Kidney (tissue), 14 donors: Measurements from ENCODE around the gene CACNB4. TPM values are rescaled to one million over a fixed set of nuclear protein-coding genes. Genes with fewer than 3 reads are reported as not detected.

Experiments
- DNase-seq, 5 donors: peaks; one replicate each; pipeline ENCODE4 v3.0.0-alpha.2; 2013 to 2020
- FAIRE-seq: peaks from 2 replicates; lab custom pipeline; 2012; peaks lifted over from hg19 to GRCh38; lab: Jason Lieb, UNC
- H3K27ac ChIP-seq, 2 donors: one replicate each; pipeline ENCODE4 v1.7.0; 2013; ENCODE audit warnings: low read depth in 2 of 2, low read length in 2 of 2, inconsistent platforms in 1 of 2
- H3K27me3 ChIP-seq: one replicate; pipeline ENCODE4 v1.7.1; 2013; ENCODE audit warnings: low read length, inconsistent platforms; ENCODE audit not compliant: control insufficient read depth, insufficient read depth
- H3K36me3 ChIP-seq, 3 donors: one replicate each; pipeline versions ENCODE4 v1.7.0 to v1.7.1; 2013; ENCODE audit warnings: low read length in 3 of 3, control low read depth in 1 of 3, inconsistent platforms in 1 of 3; ENCODE audit not compliant: insufficient read depth in 3 of 3, control insufficient read depth in 2 of 3
- H3K4me1 ChIP-seq, 3 donors: one replicate each; pipeline versions ENCODE4 v1.7.0 to v1.7.1; 2013; ENCODE audit warnings: low read length in 3 of 3, inconsistent platforms in 1 of 3, low read depth in 1 of 3; ENCODE audit not compliant: control insufficient read depth in 2 of 3, insufficient read depth in 2 of 3
- H3K4me3 ChIP-seq, 3 donors: one replicate each; pipeline versions ENCODE4 v1.7.0 to v1.8.1; 2013; ENCODE audit warnings: low read length in 3 of 3, control low read depth in 1 of 3, inconsistent platforms in 1 of 3
- H3K9ac ChIP-seq, 3 donors: one replicate each; pipeline versions ENCODE4 v1.7.0 to v1.7.1; 2013; ENCODE audit warnings: low read length in 3 of 3, control low read depth in 1 of 3, inconsistent platforms in 1 of 3
- H3K9me3 ChIP-seq, 3 donors: one replicate each; pipeline versions ENCODE4 v1.7.0 to v1.7.1; 2013; ENCODE audit warnings: low read length in 3 of 3, control low read depth in 1 of 3, inconsistent platforms in 1 of 3; ENCODE audit not compliant: control insufficient read depth in 2 of 3, insufficient read depth in 1 of 3
- intact Hi-C: fragments of 100-400 bp; cut with DNase I; formaldehyde crosslinking; loops from one replicate; pipeline ENCODE4 v1.11.1; 2022
- polyA plus RNA-seq: library from polyadenylated mRNA; stranded (reverse); fragments of 350-450 nt; fragmentation: Illumina TruSeq; extraction: RNeasy Lipid Tissue Mini Kit (QIAGEN cat#74804); gene quantifications from one replicate; pipeline ENCODE4 v1.2.3, GENCODE V29; 2014; ENCODE audit warnings: low read depth, low replicate concordance; ENCODE audit not compliant: insufficient read depth
- total RNA-seq: library from RNA; stranded (reverse); fragmentation: NEBNext Ultra II Directional; extraction: Animal tissue kit (Norgen Biotek cat#: 25700); gene quantifications from one replicate; pipeline ENCODE4 v1.2.1, GENCODE V29; 2021
- TF ChIP-seq, protein P1 (sequence below): IDR thresholded peaks from 3 replicates; pipeline ENCODE4 v1.5.1; 2012; ENCODE audit warnings: mild to moderate bottlenecking, moderate library complexity, borderline replicate concordance; ENCODE audit not compliant: insufficient read depth; ENCODE audit errors: extremely low read depth
- donor health status: control.
- donor health status: control.
- donor health status: control.
- donor health status: control.
- donor health status: control.
- donor health status: DM: yes; HTN: yes; CAD: no.
- donor health status: Normal renal cell carcinoma (clear cell type).

Gene CACNB4
- total and polyA plus RNA-seq, 2 donors from 2014 or later, result 1.3 to 2.2 TPM

DNA sequence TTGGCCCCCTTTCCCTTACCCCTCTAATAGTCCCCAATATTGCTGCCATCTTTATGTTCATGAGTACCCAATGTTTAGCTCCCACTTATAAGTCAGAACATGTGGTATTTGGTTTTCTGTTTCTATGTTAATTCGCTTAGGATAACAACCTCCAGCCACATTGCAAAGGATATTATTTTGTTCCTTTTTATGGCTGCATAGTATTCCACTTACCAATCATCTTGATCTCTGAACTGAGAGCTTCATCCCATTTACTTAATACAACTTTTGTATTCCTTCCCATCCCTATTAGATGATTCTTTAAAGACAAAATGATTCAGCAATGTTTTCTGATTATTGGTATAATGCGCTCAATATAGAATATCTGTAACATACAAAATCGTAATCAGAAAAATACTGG is 307.3 kb downstream of the CACNB4 start:
- TF ChIP-seq, protein P1, sequence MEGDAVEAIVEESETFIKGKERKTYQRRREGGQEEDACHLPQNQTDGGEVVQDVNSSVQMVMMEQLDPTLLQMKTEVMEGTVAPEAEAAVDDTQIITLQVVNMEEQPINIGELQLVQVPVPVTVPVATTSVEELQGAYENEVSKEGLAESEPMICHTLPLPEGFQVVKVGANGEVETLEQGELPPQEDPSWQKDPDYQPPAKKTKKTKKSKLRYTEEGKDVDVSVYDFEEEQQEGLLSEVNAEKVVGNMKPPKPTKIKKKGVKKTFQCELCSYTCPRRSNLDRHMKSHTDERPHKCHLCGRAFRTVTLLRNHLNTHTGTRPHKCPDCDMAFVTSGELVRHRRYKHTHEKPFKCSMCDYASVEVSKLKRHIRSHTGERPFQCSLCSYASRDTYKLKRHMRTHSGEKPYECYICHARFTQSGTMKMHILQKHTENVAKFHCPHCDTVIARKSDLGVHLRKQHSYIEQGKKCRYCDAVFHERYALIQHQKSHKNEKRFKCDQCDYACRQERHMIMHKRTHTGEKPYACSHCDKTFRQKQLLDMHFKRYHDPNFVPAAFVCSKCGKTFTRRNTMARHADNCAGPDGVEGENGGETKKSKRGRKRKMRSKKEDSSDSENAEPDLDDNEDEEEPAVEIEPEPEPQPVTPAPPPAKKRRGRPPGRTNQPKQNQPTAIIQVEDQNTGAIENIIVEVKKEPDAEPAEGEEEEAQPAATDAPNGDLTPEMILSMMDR, result no peak
- no peaks in the 10 kb centered on the region for H3K9me3 ChIP-seq
- no peak for FAIRE-seq

DNA sequence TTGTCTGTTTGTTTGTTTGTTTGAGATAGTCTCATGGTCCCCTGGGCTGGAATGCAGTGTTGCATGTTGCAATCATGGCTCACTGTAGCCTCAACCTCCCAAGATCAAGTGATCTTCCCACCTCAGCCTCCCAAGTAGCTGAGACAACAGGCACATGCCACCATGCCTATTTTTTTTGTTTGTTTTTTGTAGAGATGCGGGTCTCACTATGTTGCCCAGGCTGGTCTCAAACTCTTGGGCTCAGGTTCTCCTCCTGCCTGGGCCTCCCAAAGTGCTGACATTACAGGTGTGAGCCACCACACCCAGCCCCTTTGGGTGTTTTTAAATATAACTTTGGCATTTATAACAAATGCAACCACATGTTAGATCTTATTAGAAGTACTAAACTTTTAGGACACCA is 308.2 kb downstream of the CACNB4 start:
- H3K4me3 ChIP-seq, result no peak overlapping the region
- H3K36me3 ChIP-seq, result no peaks in the 10 kb centered on the region
- no peak overlapping the region for H3K9ac ChIP-seq
- DNase-seq (no peak), FAIRE-seq (no peak)
- no peak overlapping the region for H3K27ac ChIP-seq
- intact Hi-C loops, result no loop called here
- H3K9me3 ChIP-seq, result no peaks in the 10 kb centered on the region
- no peaks in the 10 kb centered on the region for H3K4me1 ChIP-seq
- no peaks in the 10 kb centered on the region for H3K27me3 ChIP-seq
- TF ChIP-seq, protein P1, result no peak

More for the DNA sequence above, 307.3 kb downstream of the CACNB4 start:
- H3K27ac ChIP-seq, result no peak overlapping the region
- H3K4me3 ChIP-seq, result no peak overlapping the region
- H3K4me1 ChIP-seq, result no peaks in the 10 kb centered on the region
- H3K9ac ChIP-seq, result no peak overlapping the region
- H3K36me3 ChIP-seq, result no peaks in the 10 kb centered on the region
- H3K27me3 ChIP-seq, result no peaks in the 10 kb centered on the region
- intact Hi-C loops, result no loop called here
- no peak for DNase-seq

DNA sequence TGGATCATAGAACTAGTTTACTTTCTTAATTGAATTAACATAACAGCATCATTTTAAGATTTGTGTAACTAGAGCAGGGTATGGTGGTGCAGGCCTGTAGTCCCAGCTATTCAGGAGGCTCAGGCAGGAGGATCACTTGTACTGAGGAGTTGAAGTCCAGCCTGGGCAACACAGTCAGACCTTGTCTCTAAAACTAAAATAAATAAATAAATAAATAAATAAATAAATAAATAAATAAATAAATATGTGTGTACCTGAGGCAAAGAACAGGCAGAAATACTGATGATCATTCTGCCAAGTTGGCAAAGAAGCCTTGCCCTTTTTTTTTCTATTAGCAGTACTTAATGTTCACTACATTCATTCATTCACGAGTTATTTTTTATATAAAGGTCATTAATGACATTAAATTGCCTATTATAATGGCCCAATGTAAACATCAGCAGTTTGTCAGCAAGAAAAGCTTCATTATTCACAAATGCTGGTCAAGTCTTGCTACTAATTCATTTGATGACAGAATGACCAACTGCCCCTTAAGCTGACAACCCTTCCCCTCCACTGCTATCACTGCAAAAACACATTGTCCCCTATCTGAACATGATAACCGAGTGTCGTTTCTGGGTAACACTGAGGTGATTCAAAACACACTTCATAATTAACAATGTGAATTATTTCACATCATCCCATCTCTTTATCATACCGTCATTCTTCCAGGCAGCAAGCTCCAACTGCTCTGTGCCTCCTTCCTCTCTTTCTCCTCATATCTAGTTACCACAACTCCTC is 309.6 kb downstream of the CACNB4 start:
- Histone ChIP-seq H3K9ac (no peak overlapping the region), H3K4me1 (no peaks in the 10 kb centered on the region), H3K4me3 (no peak overlapping the region), H3K36me3 (peaks cover 0 to 8% (median 0%) of the 10 kb centered on the region in 3 donors), H3K27ac (no peak overlapping the region), H3K27me3 (no peaks in the 10 kb centered on the region), H3K9me3 (no peaks in the 10 kb centered on the region)
- intact Hi-C loops, result no loop called here
- no peak for DNase-seq
- no peak for FAIRE-seq
- TF ChIP-seq, protein P1, result no peak

DNA sequence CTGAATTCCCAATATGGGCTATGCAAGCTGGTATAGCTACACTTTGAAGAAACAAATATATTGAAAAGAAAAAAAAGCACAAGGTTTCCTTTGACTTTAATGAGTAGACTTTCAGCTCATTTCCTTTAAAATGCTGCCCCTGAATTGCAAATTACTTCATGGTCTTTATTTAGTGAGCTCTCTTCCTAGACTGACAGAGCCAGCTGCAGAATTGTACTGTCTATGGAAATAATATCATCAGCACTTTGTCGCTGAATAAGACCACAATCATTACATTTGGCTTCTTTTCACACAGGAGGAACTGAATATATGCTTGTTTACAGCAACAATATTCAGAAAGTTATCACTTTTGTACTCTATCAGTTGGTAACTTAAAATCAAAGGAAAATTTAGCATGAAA is 312.4 kb downstream of the CACNB4 start:
- Histone ChIP-seq H3K4me1 (no peaks in the 10 kb centered on the region), H3K9ac (no peak overlapping the region), H3K4me3 (no peak overlapping the region), H3K27ac (no peak overlapping the region), H3K9me3 (no peaks in the 10 kb centered on the region), H3K27me3 (no peaks in the 10 kb centered on the region), H3K36me3 (peaks cover 0 to 15% (median 5%) of the 10 kb centered on the region in 3 donors)
- intact Hi-C loops, result no loop called here
- FAIRE-seq (no peak), DNase-seq (no peak)
- TF ChIP-seq, protein P1, result no peak
